Measurements from ENCODE around the gene KPNB1.

The KPNB1 gene

GRCh38 chr17:47698749-47699535 is 49.2 kb downstream of the KPNB1 start:
- DNase-seq: peak; percentile 49

GRCh38 chr17:47699536-47699840 is 49.8 kb downstream of the KPNB1 start:
- no peak for DNase-seq

- no peak for DNase-seq
Measured at GRCh38 chr17:47700471-47701449, 51.0 kb downstream of the KPNB1 start.

GRCh38 chr17:47701608-47702007 is 51.9 kb downstream of the KPNB1 start:
- no peak for DNase-seq

- no peak for DNase-seq
Measured at GRCh38 chr17:47702391-47702995, 52.8 kb downstream of the KPNB1 start.

- no peak for DNase-seq
Measured at GRCh38 chr17:47703191-47703591, 53.5 kb downstream of the KPNB1 start.

- no peak for DNase-seq
Measured at GRCh38 chr17:47703671-47704070, 54.0 kb downstream of the KPNB1 start.

- no peak for DNase-seq
Measured at GRCh38 chr17:47704116-47704515, 54.4 kb downstream of the KPNB1 start.

- no peak for DNase-seq
Measured at GRCh38 chr17:47704736-47705135, 55.0 kb downstream of the KPNB1 start.

- no peak for DNase-seq
Measured at GRCh38 chr17:47705536-47706530, 56.1 kb downstream of the KPNB1 start.

GRCh38 chr17:47707056-47707804 is 57.5 kb downstream of the KPNB1 start:
- DNase-seq: no peak

- no peak for DNase-seq
Measured at GRCh38 chr17:47707884-47708283, 58.2 kb downstream of the KPNB1 start.

- no peak for DNase-seq
Measured at GRCh38 chr17:47708312-47708863, 58.7 kb downstream of the KPNB1 start.

GRCh38 chr17:47708864-47709541 is 59.3 kb downstream of the KPNB1 start:
- no peak for DNase-seq

GRCh38 chr17:47709594-47709993 is 59.9 kb downstream of the KPNB1 start:
- DNase-seq: no peak

GRCh38 chr17:47711366-47712099 is 61.8 kb downstream of the KPNB1 start:
- DNase-seq: no peak

GRCh38 chr17:47712330-47713023 is 62.8 kb downstream of the KPNB1 start:
- DNase-seq: no peak

- DNase-seq: no peak
Measured at GRCh38 chr17:47713980-47714700, 64.4 kb downstream of the KPNB1 start.

All from NCI-H1694 (cell line).